Stimulated activated CD4-positive, alpha-beta T cell treated with anti-CD3 and anti-CD28 coated beads, Interleukin-1b, Interleukin-23, amount 100 ng/mL, for 24 hours (primary cell): ENCODE results near the gene SLC6A17.
A peak's percentile ranks its signal among the peaks of the same experiment; 100 is the strongest.

Source experiments
- DNase-seq, 4 experiments: peaks; one replicate each; pipeline ENCODE4 v3.0.0-alpha.2; 2020; ENCODE audit warnings: low read depth in 4 of 4, low spot score in 1 of 4

SLC6A17 gene

GRCh38 chr1:110173466-110174105 lies 23.3 kb downstream of the SLC6A17 start:
- no peak for DNase-seq

- DNase-seq: no peak
These were observed 24.7 kb downstream of the SLC6A17 start for GRCh38 chr1:110174961-110175360.

GRCh38 chr1:110176299-110176956 lies 26.1 kb downstream of the SLC6A17 start:
- DNase-seq: no peak

GRCh38 chr1:110177775-110178174 lies 27.5 kb downstream of the SLC6A17 start:
- no peak for DNase-seq

GRCh38 chr1:110183642-110184167 lies 33.4 kb downstream of the SLC6A17 start:
- DNase-seq: no peak

GRCh38 chr1:110184446-110184845 lies 34.2 kb downstream of the SLC6A17 start:
- DNase-seq: no peak

- no peak for DNase-seq
These were observed 34.9 kb downstream of the SLC6A17 start for GRCh38 chr1:110185181-110185580.

- no peak for DNase-seq
These were observed 36.3 kb downstream of the SLC6A17 start for GRCh38 chr1:110186558-110186957.

GRCh38 chr1:110187139-110187890 lies 37.0 kb downstream of the SLC6A17 start:
- DNase-seq: no peak

- DNase-seq: no peak
These were observed 37.8 kb downstream of the SLC6A17 start for GRCh38 chr1:110188035-110188618.

GRCh38 chr1:110189181-110189580 lies 38.9 kb downstream of the SLC6A17 start:
- DNase-seq: no peak

- no peak for DNase-seq
These were observed 40.1 kb downstream of the SLC6A17 start for GRCh38 chr1:110190282-110190929.

- no peak for DNase-seq
These were observed 42.2 kb downstream of the SLC6A17 start for GRCh38 chr1:110192541-110192940.

GRCh38 chr1:110195196-110195595 lies 44.9 kb downstream of the SLC6A17 start:
- no peak for DNase-seq

- peak in 3 of 4 experiments; percentile 15 to 30 (median 27) for DNase-seq
These were observed 46.8 kb downstream of the SLC6A17 start for GRCh38 chr1:110196917-110197765.

GRCh38 chr1:110197905-110198629 lies 47.8 kb downstream of the SLC6A17 start:
- no peak for DNase-seq

GRCh38 chr1:110198746-110199145 lies 48.5 kb downstream of the SLC6A17 start:
- no peak for DNase-seq

- DNase-seq: no peak
These were observed 49.9 kb downstream of the SLC6A17 start for GRCh38 chr1:110200190-110200589.

GRCh38 chr1:110200666-110201065 lies 50.4 kb downstream of the SLC6A17 start:
- DNase-seq: no peak
